Measurements from ENCODE around the gene ACACB. TPM values are rescaled to one million over a fixed set of nuclear protein-coding genes. Genes with fewer than 3 reads are reported as not detected.
A peak's percentile ranks its signal among the peaks of the same experiment; 100 is the strongest.

The ACACB gene
- total and polyA plus RNA-seq, 2 experiments from 2014 or later: 6.2 to 15.4 TPM

DNA sequence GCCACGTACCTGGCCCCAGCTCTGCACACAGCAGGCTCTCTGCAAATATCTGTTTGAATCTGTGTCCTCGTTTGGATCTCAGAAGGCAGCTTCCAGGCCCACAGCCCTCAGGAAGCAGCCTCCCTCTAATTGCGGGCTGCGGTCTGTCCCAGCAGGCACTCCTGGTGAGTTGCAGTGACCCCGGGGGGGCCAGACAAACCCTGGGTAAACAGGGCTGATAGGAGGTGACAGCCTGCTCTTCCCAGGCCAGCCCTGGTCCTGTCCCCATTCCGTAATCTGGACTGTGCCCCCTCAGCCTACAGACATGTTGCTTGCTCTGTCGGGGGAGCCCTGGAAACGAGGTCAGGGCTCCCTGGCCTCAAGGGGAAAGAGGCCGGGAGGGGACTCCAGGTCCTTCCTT is 190.7 kb downstream of the ACACB start (continued):
- TF ChIP-seq, protein P1, sequence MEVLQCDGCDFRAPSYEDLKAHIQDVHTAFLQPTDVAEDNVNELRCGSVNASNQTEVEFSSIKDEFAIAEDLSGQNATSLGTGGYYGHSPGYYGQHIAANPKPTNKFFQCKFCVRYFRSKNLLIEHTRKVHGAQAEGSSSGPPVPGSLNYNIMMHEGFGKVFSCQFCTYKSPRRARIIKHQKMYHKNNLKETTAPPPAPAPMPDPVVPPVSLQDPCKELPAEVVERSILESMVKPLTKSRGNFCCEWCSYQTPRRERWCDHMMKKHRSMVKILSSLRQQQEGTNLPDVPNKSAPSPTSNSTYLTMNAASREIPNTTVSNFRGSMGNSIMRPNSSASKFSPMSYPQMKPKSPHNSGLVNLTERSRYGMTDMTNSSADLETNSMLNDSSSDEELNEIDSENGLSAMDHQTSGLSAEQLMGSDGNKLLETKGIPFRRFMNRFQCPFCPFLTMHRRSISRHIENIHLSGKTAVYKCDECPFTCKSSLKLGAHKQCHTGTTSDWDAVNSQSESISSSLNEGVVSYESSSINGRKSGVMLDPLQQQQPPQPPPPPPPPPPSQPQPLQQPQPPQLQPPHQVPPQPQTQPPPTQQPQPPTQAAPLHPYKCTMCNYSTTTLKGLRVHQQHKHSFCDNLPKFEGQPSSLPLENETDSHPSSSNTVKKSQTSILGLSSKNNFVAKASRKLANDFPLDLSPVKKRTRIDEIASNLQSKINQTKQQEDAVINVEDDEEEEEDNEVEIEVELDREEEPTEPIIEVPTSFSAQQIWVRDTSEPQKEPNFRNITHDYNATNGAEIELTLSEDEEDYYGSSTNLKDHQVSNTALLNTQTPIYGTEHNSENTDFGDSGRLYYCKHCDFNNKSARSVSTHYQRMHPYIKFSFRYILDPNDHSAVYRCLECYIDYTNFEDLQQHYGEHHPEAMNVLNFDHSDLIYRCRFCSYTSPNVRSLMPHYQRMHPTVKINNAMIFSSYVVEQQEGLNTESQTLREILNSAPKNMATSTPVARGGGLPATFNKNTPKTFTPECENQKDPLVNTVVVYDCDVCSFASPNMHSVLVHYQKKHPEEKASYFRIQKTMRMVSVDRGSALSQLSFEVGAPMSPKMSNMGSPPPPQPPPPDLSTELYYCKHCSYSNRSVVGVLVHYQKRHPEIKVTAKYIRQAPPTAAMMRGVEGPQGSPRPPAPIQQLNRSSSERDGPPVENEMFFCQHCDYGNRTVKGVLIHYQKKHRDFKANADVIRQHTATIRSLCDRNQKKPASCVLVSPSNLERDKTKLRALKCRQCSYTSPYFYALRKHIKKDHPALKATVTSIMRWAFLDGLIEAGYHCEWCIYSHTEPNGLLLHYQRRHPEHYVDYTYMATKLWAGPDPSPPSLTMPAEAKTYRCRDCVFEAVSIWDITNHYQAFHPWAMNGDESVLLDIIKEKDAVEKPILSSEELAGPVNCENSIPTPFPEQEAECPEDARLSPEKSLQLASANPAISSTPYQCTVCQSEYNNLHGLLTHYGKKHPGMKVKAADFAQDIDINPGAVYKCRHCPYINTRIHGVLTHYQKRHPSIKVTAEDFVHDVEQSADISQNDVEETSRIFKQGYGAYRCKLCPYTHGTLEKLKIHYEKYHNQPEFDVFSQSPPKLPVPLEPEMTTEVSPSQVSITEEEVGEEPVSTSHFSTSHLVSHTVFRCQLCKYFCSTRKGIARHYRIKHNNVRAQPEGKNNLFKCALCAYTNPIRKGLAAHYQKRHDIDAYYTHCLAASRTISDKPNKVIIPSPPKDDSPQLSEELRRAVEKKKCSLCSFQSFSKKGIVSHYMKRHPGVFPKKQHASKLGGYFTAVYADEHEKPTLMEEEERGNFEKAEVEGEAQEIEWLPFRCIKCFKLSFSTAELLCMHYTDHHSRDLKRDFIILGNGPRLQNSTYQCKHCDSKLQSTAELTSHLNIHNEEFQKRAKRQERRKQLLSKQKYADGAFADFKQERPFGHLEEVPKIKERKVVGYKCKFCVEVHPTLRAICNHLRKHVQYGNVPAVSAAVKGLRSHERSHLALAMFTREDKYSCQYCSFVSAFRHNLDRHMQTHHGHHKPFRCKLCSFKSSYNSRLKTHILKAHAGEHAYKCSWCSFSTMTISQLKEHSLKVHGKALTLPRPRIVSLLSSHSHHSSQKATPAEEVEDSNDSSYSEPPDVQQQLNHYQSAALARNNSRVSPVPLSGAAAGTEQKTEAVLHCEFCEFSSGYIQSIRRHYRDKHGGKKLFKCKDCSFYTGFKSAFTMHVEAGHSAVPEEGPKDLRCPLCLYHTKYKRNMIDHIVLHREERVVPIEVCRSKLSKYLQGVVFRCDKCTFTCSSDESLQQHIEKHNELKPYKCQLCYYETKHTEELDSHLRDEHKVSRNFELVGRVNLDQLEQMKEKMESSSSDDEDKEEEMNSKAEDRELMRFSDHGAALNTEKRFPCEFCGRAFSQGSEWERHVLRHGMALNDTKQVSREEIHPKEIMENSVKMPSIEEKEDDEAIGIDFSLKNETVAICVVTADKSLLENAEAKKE (CRISPR knock-in tag; IDR thresholded peaks at IDR 0.05): no peak
- TF ChIP-seq ZNF331 (CRISPR knock-in tag; IDR thresholded peaks at IDR 0.05; ENCODE audit: low read depth) (no peak), EZH2phosphoT487 (IDR thresholded peaks at IDR 0.05; ENCODE audit: unreplicated experiment) (no peak), EZH2 (IDR thresholded peaks at IDR 0.05; ENCODE audit: low read depth, unreplicated experiment) (no peak)

DNA sequence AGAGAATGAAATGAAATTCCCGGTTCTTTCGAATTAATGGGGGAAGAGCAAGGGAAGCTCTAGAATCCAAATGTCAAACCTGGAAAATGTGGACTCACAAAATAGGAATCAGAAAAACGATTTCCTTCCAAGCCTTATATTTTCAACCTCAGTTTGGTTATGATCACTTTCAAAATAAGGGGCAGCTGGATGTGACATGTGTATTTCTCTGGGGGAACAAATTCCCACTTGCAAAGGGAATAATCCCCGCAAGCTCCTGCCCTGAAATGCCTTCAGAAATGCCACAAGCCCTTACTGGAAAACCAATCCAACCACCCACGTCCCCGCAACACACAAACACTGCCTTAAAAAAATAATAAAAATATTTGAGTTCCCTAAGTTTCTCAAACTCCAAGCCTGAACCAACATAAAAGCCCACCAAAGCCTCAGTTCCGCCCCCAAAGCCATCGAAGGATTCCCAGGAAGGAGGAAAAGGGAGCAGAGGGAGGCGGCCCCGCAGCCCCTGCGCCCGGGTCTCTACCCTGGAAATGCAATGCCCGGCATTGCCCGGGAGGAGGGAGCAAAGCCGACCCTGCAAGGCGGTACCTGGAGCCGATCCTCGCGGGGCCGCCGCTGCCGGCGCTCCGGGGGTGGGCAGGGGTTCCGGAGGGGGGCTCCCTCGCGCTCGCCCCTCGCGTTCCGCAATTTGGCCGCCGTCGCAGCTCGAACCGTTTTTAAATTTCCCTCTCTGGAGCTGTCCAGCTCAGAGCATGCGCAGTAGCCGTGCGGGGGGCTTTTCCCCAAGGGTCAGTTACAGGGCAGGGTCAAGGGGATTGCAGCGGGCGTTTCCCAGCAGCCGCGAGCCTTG is 192.4 kb downstream of the ACACB start, which contains the start of gene FOXN4:
FOXN4 (minus strand) TSS at position 751 of the 847 bp plus-strand sequence. CDS start 963 bp downstream, outside the sequence.
- Histone ChIP-seq H3K4me2 (peak within 1 kb of the TSS; percentile 89), H4K20me1 (replicated peaks; ENCODE audit: insufficient read depth) (no peaks in the 10 kb centered on the region), H3K79me2 (replicated peaks; ENCODE audit: insufficient read depth) (no peaks in the 10 kb centered on the region), H3K4me1 (ENCODE audit: insufficient read depth) (peaks cover 13% of the 10 kb centered on the region; the same call in 1 of the 2 replicates), H3F3A (replicated peaks; ENCODE audit: low read depth) (no peaks in the 10 kb centered on the region), H3K4me3 (peak within 1 kb of the TSS; percentile 74), H3K9me2 (ENCODE audit: insufficient read depth) (no peaks in the 10 kb centered on the region), H3K36me3 (ENCODE audit: insufficient read depth) (no peaks in the 10 kb centered on the region), H2AFZ (peak within 1 kb of the TSS; percentile 100), H3K27me3 (ENCODE audit: insufficient read depth) (peaks cover 59% of the 10 kb centered on the region), H3K27ac (ENCODE audit: low read depth) (no peak within 1 kb of the TSS)
- H3K36me3 Mint-ChIP-seq (ENCODE audit: low read depth): no peaks in the 10 kb centered on the region; the same call in 2 of the 3 replicates
- H3K4me3 Mint-ChIP-seq: peak within 1 kb of the TSS; percentile 95
- H3K27me3 Mint-ChIP-seq (ENCODE audit: insufficient read depth, low read depth, poor library complexity): peaks cover 49% of the 10 kb centered on the region
- no peaks in the 10 kb centered on the region for H3K9me3 Mint-ChIP-seq
- peaks cover 6% of the 10 kb centered on the region; the same call in 1 of the 3 replicates for H3K4me1 Mint-ChIP-seq
- DNase-seq (ENCODE audit: low spot score) (peak; percentile 71), ATAC-seq (peak; percentile 80)
- H3K27ac Mint-ChIP-seq: no peak within 1 kb of the TSS
- TF ChIP-seq JUNB (IDR thresholded peaks at IDR 0.05; ENCODE audit: unreplicated experiment): no peak
- TF ChIP-seq, protein P2, sequence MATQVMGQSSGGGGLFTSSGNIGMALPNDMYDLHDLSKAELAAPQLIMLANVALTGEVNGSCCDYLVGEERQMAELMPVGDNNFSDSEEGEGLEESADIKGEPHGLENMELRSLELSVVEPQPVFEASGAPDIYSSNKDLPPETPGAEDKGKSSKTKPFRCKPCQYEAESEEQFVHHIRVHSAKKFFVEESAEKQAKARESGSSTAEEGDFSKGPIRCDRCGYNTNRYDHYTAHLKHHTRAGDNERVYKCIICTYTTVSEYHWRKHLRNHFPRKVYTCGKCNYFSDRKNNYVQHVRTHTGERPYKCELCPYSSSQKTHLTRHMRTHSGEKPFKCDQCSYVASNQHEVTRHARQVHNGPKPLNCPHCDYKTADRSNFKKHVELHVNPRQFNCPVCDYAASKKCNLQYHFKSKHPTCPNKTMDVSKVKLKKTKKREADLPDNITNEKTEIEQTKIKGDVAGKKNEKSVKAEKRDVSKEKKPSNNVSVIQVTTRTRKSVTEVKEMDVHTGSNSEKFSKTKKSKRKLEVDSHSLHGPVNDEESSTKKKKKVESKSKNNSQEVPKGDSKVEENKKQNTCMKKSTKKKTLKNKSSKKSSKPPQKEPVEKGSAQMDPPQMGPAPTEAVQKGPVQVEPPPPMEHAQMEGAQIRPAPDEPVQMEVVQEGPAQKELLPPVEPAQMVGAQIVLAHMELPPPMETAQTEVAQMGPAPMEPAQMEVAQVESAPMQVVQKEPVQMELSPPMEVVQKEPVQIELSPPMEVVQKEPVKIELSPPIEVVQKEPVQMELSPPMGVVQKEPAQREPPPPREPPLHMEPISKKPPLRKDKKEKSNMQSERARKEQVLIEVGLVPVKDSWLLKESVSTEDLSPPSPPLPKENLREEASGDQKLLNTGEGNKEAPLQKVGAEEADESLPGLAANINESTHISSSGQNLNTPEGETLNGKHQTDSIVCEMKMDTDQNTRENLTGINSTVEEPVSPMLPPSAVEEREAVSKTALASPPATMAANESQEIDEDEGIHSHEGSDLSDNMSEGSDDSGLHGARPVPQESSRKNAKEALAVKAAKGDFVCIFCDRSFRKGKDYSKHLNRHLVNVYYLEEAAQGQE (IDR thresholded peaks at IDR 0.05; ENCODE audit: unreplicated experiment): peak; percentile 69

Data from GM23338 (cell line).